NCI-H2029 (cell line): ENCODE results near the gene BMPR1B.
"Not testable (repeated sequence)": the region's sequence is repeated elsewhere in the genome, so short reads cannot be mapped to it uniquely, and the experiment has no call there.

ENCODE experiments used
- DNase-seq: peaks from one replicate; lab custom pipeline; 2025; lab: John Stamatoyannopoulos, UW

The BMPR1B gene

GRCh38 chr4:94833394-94833793 lies 75.6 kb downstream of the BMPR1B start:
- no peak for DNase-seq

GRCh38 chr4:94834501-94834900 lies 76.7 kb downstream of the BMPR1B start:
- no peak for DNase-seq

- not testable (repeated sequence) for DNase-seq
These were observed 83.6 kb downstream of the BMPR1B start for GRCh38 chr4:94841166-94841863.

GRCh38 chr4:94841864-94842221 lies 84.1 kb downstream of the BMPR1B start:
- no peak for DNase-seq

- no peak for DNase-seq
These were observed 85.5 kb downstream of the BMPR1B start for GRCh38 chr4:94843216-94843615.

GRCh38 chr4:94848326-94848725 lies 90.6 kb downstream of the BMPR1B start:
- no peak for DNase-seq

- DNase-seq, result no peak
These were observed 92.1 kb downstream of the BMPR1B start for GRCh38 chr4:94849901-94850300.

GRCh38 chr4:94852616-94853015 lies 94.9 kb downstream of the BMPR1B start:
- DNase-seq, result no peak

- DNase-seq, result no peak
These were observed 98.3 kb downstream of the BMPR1B start for GRCh38 chr4:94856030-94856429.

- DNase-seq, result no peak
These were observed 112.4 kb downstream of the BMPR1B start for GRCh38 chr4:94870146-94870545.

- DNase-seq, result no peak
These were observed 114.0 kb downstream of the BMPR1B start for GRCh38 chr4:94871644-94872305.

- DNase-seq, result no peak
These were observed 120.2 kb downstream of the BMPR1B start for GRCh38 chr4:94877973-94878372.

- DNase-seq, result no peak
These were observed 123.2 kb downstream of the BMPR1B start for GRCh38 chr4:94880956-94881355.

- no peak for DNase-seq
These were observed 125.0 kb downstream of the BMPR1B start for GRCh38 chr4:94882756-94883155.

GRCh38 chr4:94887027-94887426 lies 129.3 kb downstream of the BMPR1B start:
- DNase-seq, result no peak

- no peak for DNase-seq
These were observed 131.8 kb downstream of the BMPR1B start for GRCh38 chr4:94889523-94889922.

- DNase-seq, result no peak
These were observed 132.2 kb downstream of the BMPR1B start for GRCh38 chr4:94889946-94890345.

- no peak for DNase-seq
These were observed 132.8 kb downstream of the BMPR1B start for GRCh38 chr4:94890579-94890978.

- no peak for DNase-seq
These were observed 134.3 kb downstream of the BMPR1B start for GRCh38 chr4:94892051-94892450.

- DNase-seq, result no peak
These were observed 137.3 kb downstream of the BMPR1B start for GRCh38 chr4:94895081-94895480.

GRCh38 chr4:94897023-94897422 lies 139.3 kb downstream of the BMPR1B start:
- DNase-seq, result no peak

GRCh38 chr4:94905511-94905910 lies 147.8 kb downstream of the BMPR1B start:
- no peak for DNase-seq

GRCh38 chr4:94909645-94910044 lies 151.9 kb downstream of the BMPR1B start:
- DNase-seq, result no peak

GRCh38 chr4:94911106-94911505 lies 153.4 kb downstream of the BMPR1B start:
- DNase-seq, result no peak
